ENCODE results near the gene AADACL3. TPM values are rescaled to one million over a fixed set of nuclear protein-coding genes. Genes with fewer than 3 reads are reported as not detected.

The AADACL3 gene
- total and polyA plus RNA-seq, 2 donors (not counting 3 experiments of a cell fraction or from before 2014, with no cell fraction given), result not detected

GRCh38 chr1:12754738-12755137 lies 38.8 kb downstream of the AADACL3 start:
- Histone ChIP-seq H3K27ac (ENCODE audit: insufficient read depth, low read depth, low read length) (no peak overlapping the region), H3K4me3 (replicated peaks in 1 of 3; ENCODE audit: insufficient read depth in 1 of 3, low read depth in 1 of 3, low read length in 3 of 3) (no peak overlapping the region), H3K4me2 (ENCODE audit: insufficient read depth, low read length) (no peak overlapping the region), H3K79me2 (ENCODE audit: control insufficient read depth, insufficient read depth, low read length) (no peaks in the 10 kb centered on the region), H3K36me3 (ENCODE audit: control insufficient read depth in 2 of 2, extremely low read depth in 1 of 2, insufficient read depth in 2 of 2, low read length in 2 of 2) (no peaks in the 10 kb centered on the region), H3K4me1 (ENCODE audit: control insufficient read depth, extremely low read depth, insufficient read depth, low read length) (no peaks in the 10 kb centered on the region), H3K9me1 (replicated peaks; ENCODE audit: control insufficient read depth, extremely low read depth, insufficient read depth, low read length) (no peaks in the 10 kb centered on the region), H2AFZ (ENCODE audit: low read depth, low read length) (no peak overlapping the region), H3K9ac (replicated peaks; ENCODE audit: extremely low read depth, insufficient read depth, low read length) (no peak overlapping the region), H3K27me3 (ENCODE audit: control insufficient read depth in 2 of 2, insufficient read depth in 2 of 2, low read length in 2 of 2) (no peaks in the 10 kb centered on the region), H4K20me1 (replicated peaks; ENCODE audit: control insufficient read depth, extremely low read depth, insufficient read depth, low read length) (no peaks in the 10 kb centered on the region), H3K9me3 (replicated peaks; ENCODE audit: control insufficient read depth, insufficient read depth, low read length) (no peaks in the 10 kb centered on the region)
- FAIRE-seq (no peak), DNase-seq (ENCODE audit: low read depth, low spot score) (no peak)
- CTCF ChIA-PET, result no interaction called here
- no peak for TF ChIP-seq JUN (IDR thresholded peaks at IDR 0.05; ENCODE audit: borderline replicate concordance, insufficient read depth, insufficient read length, low read depth)
- TF ChIP-seq POLR2A (IDR thresholded peaks at IDR 0.05; ENCODE audit: low read depth, low read length), result no peak
- TF ChIP-seq GATA2 (IDR thresholded peaks at IDR 0.05; ENCODE audit: insufficient read depth, insufficient read length, low read depth, low read length), result no peak
- no peak for TF ChIP-seq EZH2 (IDR thresholded peaks at IDR 0.05; ENCODE audit: borderline replicate concordance, low read depth, low read length, severe bottlenecking)
- TF ChIP-seq POLR2AphosphoS5 (IDR thresholded peaks at IDR 0.05; ENCODE audit: insufficient read depth, low read depth, low read length), result no peak
- TF ChIP-seq MYC (IDR thresholded peaks at IDR 0.05; ENCODE audit: low read depth, low read length), result no peak
- TF ChIP-seq MAX (IDR thresholded peaks at IDR 0.05; ENCODE audit: insufficient read depth, insufficient read length), result no peak
- no peak for TF ChIP-seq FOS (IDR thresholded peaks at IDR 0.05; ENCODE audit: borderline replicate concordance, insufficient read depth, low read length)
- no peak for TF ChIP-seq CTCF (IDR thresholded peaks at IDR 0.05; ENCODE audit: extremely low read depth in 1 of 2, insufficient read depth in 1 of 2, low read depth in 1 of 2, low read length in 2 of 2)
- intact Hi-C loops (cut with micrococcal nuclease) (no loop called here), dilution Hi-C loops (cut with MboI; ENCODE audit: extremely low pct_ligation_motif_present, low sequenced_read_pairs) (no loop called here)
- BruUV-seq (replicated peaks), result no TSS peak
- POLR2A ChIA-PET, result no interaction called here
